ENCODE results near the gene FXYD2. TPM values are rescaled to one million over a fixed set of nuclear protein-coding genes. Genes with fewer than 3 reads are reported as not detected.

Gene FXYD2
- total and polyA plus RNA-seq, 2 of the 13 experiments (the other 11 are each of a cell fraction or from before 2014, with no cell fraction given), result 45.9 to 106 TPM

GRCh38 chr11:117782101-117782500, 42.4 kb downstream of the FXYD2 start:
- intact Hi-C loops (cut with micrococcal nuclease; ENCODE audit: unreplicated experiment) (no loop called here), in situ Hi-C loops (cut with HindIII; ENCODE audit: extremely low pct_ligation_motif_present, low pct_unique_long_range_greater_than_20kb) (no loop called here)
- POLR2A ChIA-PET, result no interaction called here
- Histone ChIP-seq H3K4me2 (ENCODE audit: low read depth, low read length) (no peak overlapping the region), H2AFZ (ENCODE audit: low read length) (no peak overlapping the region), H3K4me3 (replicated peaks in 1 of 3; ENCODE audit: insufficient read depth in 1 of 3, low read depth in 2 of 3, low read length in 3 of 3) (no peak overlapping the region), H3K4me1 (ENCODE audit: insufficient read depth, low read length) (peaks cover 19% of the 10 kb centered on the region), H3K36me3 (replicated peaks in 1 of 2; ENCODE audit: control insufficient read depth in 1 of 2, insufficient read depth in 2 of 2, low read length in 2 of 2) (no peaks in the 10 kb centered on the region), H3K9ac (ENCODE audit: insufficient read depth, low read depth, low read length) (no peak overlapping the region), H3K27ac (ENCODE audit: extremely low read length, insufficient read depth, low read length) (no peak overlapping the region), H3K27me3 (ENCODE audit: control insufficient read depth in 1 of 2, insufficient read depth in 2 of 2, low read length in 2 of 2) (peaks cover 5 to 6% of the 10 kb centered on the region in 2 experiments; a peak in 3 of 5 replicates), H3K9me3 (ENCODE audit: low read length) (no peaks in the 10 kb centered on the region), H4K20me1 (ENCODE audit: insufficient read depth, low read length) (no peaks in the 10 kb centered on the region), H3K79me2 (ENCODE audit: insufficient read depth, low read length) (no peaks in the 10 kb centered on the region)
- 41% methylated on average over 10 of the region's 11 CpGs for WGBS (ENCODE audit: low lambda C conversion rate)
- TF ChIP-seq ERF (CRISPR knock-in tag; IDR thresholded peaks at IDR 0.05) (no peak), ZBTB2 (CRISPR knock-in tag; IDR thresholded peaks at IDR 0.05; ENCODE audit: low read depth) (no peak), ZNF629 (CRISPR knock-in tag; conservative IDR thresholded peaks at IDR 0.05) (no peak), E2F1 (CRISPR knock-in tag; IDR thresholded peaks at IDR 0.05) (no peak), SRSF9 (IDR thresholded peaks at IDR 0.05; ENCODE audit: borderline replicate concordance, insufficient read depth, low read depth, low read length, poor library complexity, severe bottlenecking) (no peak), CBX5 (CRISPR knock-in tag; IDR thresholded peaks at IDR 0.05; ENCODE audit: borderline replicate concordance) (no peak), GMEB1 (CRISPR knock-in tag; IDR thresholded peaks at IDR 0.05; ENCODE audit: borderline replicate concordance) (no peak), MYNN (CRISPR knock-in tag; IDR thresholded peaks at IDR 0.05; ENCODE audit: low read depth) (no peak), ZNF343 (CRISPR knock-in tag; IDR thresholded peaks at IDR 0.05) (no peak), ZSCAN21 (CRISPR knock-in tag; IDR thresholded peaks at IDR 0.05; ENCODE audit: borderline replicate concordance) (no peak), NCOR1 (IDR thresholded peaks at IDR 0.05; ENCODE audit: borderline replicate concordance, low read length) (no peak), ZNF557 (CRISPR knock-in tag; IDR thresholded peaks at IDR 0.05) (no peak), ZNF691 (CRISPR knock-in tag; IDR thresholded peaks at IDR 0.05; ENCODE audit: borderline replicate concordance, low read depth) (no peak), TBX3 (IDR thresholded peaks at IDR 0.05; ENCODE audit: borderline replicate concordance) (no peak), CHCHD3 (CRISPR knock-in tag; IDR thresholded peaks at IDR 0.05) (no peak), ZNF773 (CRISPR knock-in tag; IDR thresholded peaks at IDR 0.05; ENCODE audit: borderline replicate concordance) (no peak), HOMEZ (CRISPR knock-in tag; IDR thresholded peaks at IDR 0.05; ENCODE audit: low read depth) (no peak), ZNF816 (CRISPR knock-in tag; IDR thresholded peaks at IDR 0.05; ENCODE audit: borderline replicate concordance) (no peak), ZFX (CRISPR knock-in tag; IDR thresholded peaks at IDR 0.05; ENCODE audit: low read depth) (no peak)
- DNase-seq (ENCODE audit: low spot score) (no peak), ATAC-seq (no peak), FAIRE-seq (no peak)
- BruUV-seq (replicated peaks), result no TSS peak
- CTCF ChIA-PET (ENCODE audit: low intra/inter-chr PET ratio, low total read pairs), result no interaction called here

Measured in HepG2 (cell line).